B cell (primary cell): ENCODE data around the gene AGAP1. TPM values are rescaled to one million over a fixed set of nuclear protein-coding genes. Genes with fewer than 3 reads are reported as not detected.

Experiments used
- ATAC-seq: fragments of 200-7000 bp; cut with Tn5 transposase; one replicate; pipeline ENCODE4 v1.10.0; 2021; ENCODE audit warnings: low read depth, mild to moderate bottlenecking, moderate number of reproducible peaks, moderate library complexity
- CTCF ChIA-PET: fragments of 350-600 bp; sonication (Branson Sonifier 250); formaldehyde crosslinking; loops from one replicate; lab custom pipeline; 2021; ENCODE audit warnings: antibody characterized with exemption, inconsistent platforms; lab: Charles Lee
- POLR2A ChIA-PET: fragments of 350-600 bp; sonication (Branson Sonifier 250); formaldehyde crosslinking; loops from one replicate; lab custom pipeline; 2021; ENCODE audit warnings: antibody characterized with exemption; lab: Charles Lee
- DNase-seq: peaks from one replicate; pipeline ENCODE4 v3.0.0; 2013
- H2AFZ ChIP-seq: 2 replicates; pipeline ENCODE4 v1.6.1; 2012; ENCODE audit warnings: mild to moderate bottlenecking, low read depth, low read length; ENCODE audit not compliant: insufficient read depth, poor library complexity, severe bottlenecking
- H3K27ac ChIP-seq, 2 donors: 1 replicate in 1 of 2; 2 replicates in 1 of 2; pipeline ENCODE4 v1.5.1; 2012 to 2013; ENCODE audit warnings: low read length in 2 of 2, mild to moderate bottlenecking in 2 of 2, moderate library complexity in 1 of 2
- H3K27me3 ChIP-seq, 4 experiments: fragments of 200-600 bp in 1 of 4; sonication (generic) in 1 of 4; replicated peaks in 1 of 4; 1 replicate in 2 of 4; 2 replicates in 2 of 4; pipeline versions ENCODE4 v1.6.1 to v1.7.0; 2013 to 2016; ENCODE audit warnings: low read length in 3 of 4, mild to moderate bottlenecking in 2 of 4, mixed read lengths in 1 of 4, moderate library complexity in 1 of 4; ENCODE audit not compliant: insufficient read depth in 4 of 4, control insufficient read depth in 3 of 4; ENCODE audit errors: control extremely low read depth in 1 of 4
- H3K36me3 ChIP-seq, 2 experiments: replicated peaks in 1 of 2; 1 replicate in 1 of 2; 2 replicates in 1 of 2; pipeline versions ENCODE4 v1.6.1 to v1.7.1; 2013; ENCODE audit warnings: low read length in 1 of 2; ENCODE audit not compliant: insufficient read depth in 2 of 2, control insufficient read depth in 1 of 2; ENCODE audit errors: control extremely low read depth in 1 of 2, extremely low read depth in 1 of 2
- H3K4me1 ChIP-seq, 2 donors: fragments of 200-600 bp in 1 of 2; sonication (generic) in 1 of 2; 1 replicate in 1 of 2; 2 replicates in 1 of 2; pipeline versions ENCODE4 v1.5.1 to v1.6.1; 2013 to 2017; ENCODE audit warnings: low read length in 2 of 2; ENCODE audit not compliant: control insufficient read depth in 2 of 2, insufficient read depth in 2 of 2
- H3K4me2 ChIP-seq: replicated peaks from 2 replicates; pipeline ENCODE3; 2012; ENCODE audit warnings: mild to moderate bottlenecking, low read depth, low read length; ENCODE audit not compliant: poor library complexity, severe bottlenecking
- H3K4me3 ChIP-seq, 5 experiments: fragments of 200-600 bp in 1 of 5; sonication (generic) in 1 of 5; 1 replicate in 3 of 5; 2 replicates in 2 of 5; pipeline versions ENCODE4 v1.5.1 to v1.7.0; 2011 to 2016; ENCODE audit warnings: low read length in 4 of 5, mild to moderate bottlenecking in 4 of 5, low read depth in 2 of 5, control low read depth in 1 of 5, moderate library complexity in 1 of 5; ENCODE audit not compliant: insufficient read depth in 1 of 5; ENCODE audit errors: control extremely low read depth in 1 of 5, extremely low read depth in 1 of 5
- H3K79me2 ChIP-seq: fragments of 200-600 bp; sonication (generic); one replicate; pipeline ENCODE4 v1.6.0; 2016; ENCODE audit warnings: low read length; ENCODE audit not compliant: control insufficient read depth, insufficient read depth
- H3K9ac ChIP-seq: fragments of 200-600 bp; sonication (generic); 2 replicates; pipeline ENCODE4 v1.6.1; 2017; ENCODE audit warnings: mild to moderate bottlenecking, low read length, moderate library complexity
- H3K9me3 ChIP-seq, 3 donors: one replicate each; pipeline versions ENCODE4 v1.6.1 to v1.7.1; 2013; ENCODE audit warnings: low read length in 2 of 3; ENCODE audit not compliant: control insufficient read depth in 2 of 3, insufficient read depth in 1 of 3; ENCODE audit errors: control extremely low read depth in 1 of 3
- H4K20me1 ChIP-seq: 2 replicates; pipeline ENCODE4 v1.6.0; 2012; ENCODE audit warnings: mild to moderate bottlenecking, low read length; ENCODE audit not compliant: insufficient read depth, control insufficient read depth, poor library complexity, severe bottlenecking
- H3K27ac Mint-ChIP-seq: one replicate; pipeline ENCODE4 v1.8.0; 2021; ENCODE audit warnings: mixed read lengths
- H3K27me3 Mint-ChIP-seq: one replicate; pipeline ENCODE4 v1.8.0; 2021; ENCODE audit warnings: mixed read lengths
- H3K4me1 Mint-ChIP-seq: one replicate; pipeline ENCODE4 v1.8.0; 2021; ENCODE audit warnings: mixed read lengths
- H3K4me3 Mint-ChIP-seq: one replicate; pipeline ENCODE4 v1.8.0; 2021; ENCODE audit warnings: mixed read lengths
- H3K9me3 Mint-ChIP-seq: one replicate; pipeline ENCODE4 v1.8.0; 2022; ENCODE audit warnings: mixed read lengths; ENCODE audit not compliant: insufficient read depth
- CTCF ChIP-seq: fragments of 200-600 bp; IDR thresholded peaks from one replicate; pipeline ENCODE4 v1.8.0; 2022; ENCODE audit warnings: antibody characterized with exemption, mild to moderate bottlenecking
- EZH2 ChIP-seq: IDR thresholded peaks from 2 replicates; pipeline ENCODE4 v1.6.1; 2012; ENCODE audit warnings: borderline replicate concordance, low read depth, mild to moderate bottlenecking, moderate library complexity, low read length; ENCODE audit not compliant: insufficient read depth, poor library complexity, severe bottlenecking
- WGBS: methylation state at CpG from one replicate; pipeline ENCODE4 v1.1.5; 2013; ENCODE audit warnings: missing lambda C conversion rate; ENCODE audit not compliant: insufficient coverage; 5-methylcytosine and 5-hydroxymethylcytosine counted together
- intact Hi-C: fragments of 100-400 bp; cut with micrococcal nuclease; formaldehyde crosslinking; loops from one replicate; pipeline ENCODE4 v1.10.0; 2022
- polyA plus RNA-seq: library from polyadenylated mRNA; depleted of rRNA; stranded (reverse); fragments of >200 nt; gene quantifications from 2 replicates; pipeline ENCODE4 v1.2.3, GENCODE V29; 2012
- total RNA-seq, 2 donors: library from RNA; stranded (reverse); fragments of 120-200 nt in 1 of 2; gene quantifications; 1 replicate in 1 of 2; 2 replicates in 1 of 2; pipeline versions ENCODE4 v1.2.3 to v1.2.4, GENCODE V29; 2013 to 2022

AGAP1 gene
- total and polyA plus RNA-seq, 2 donors (not counting 1 experiment from before 2014, with no cell fraction given): 0.01 TPM; not detected in 1

GRCh38 chr2:235603659-235604058 lies 109.8 kb downstream of the AGAP1 start:
- POLR2A ChIA-PET: no interaction called here
- Mint-ChIP-seq H3K9me3 (peaks cover 4% of the 10 kb centered on the region), H3K4me1 (no peaks in the 10 kb centered on the region), H3K27ac (no peak overlapping the region), H3K4me3 (no peak overlapping the region), H3K27me3 (peaks cover 9% of the 10 kb centered on the region)
- Histone ChIP-seq H3K27ac (no peak overlapping the region), H3K9ac (no peak overlapping the region), H3K36me3 (no peaks in the 10 kb centered on the region), H2AFZ (no peak overlapping the region), H4K20me1 (no peaks in the 10 kb centered on the region), H3K4me1 (no peaks in the 10 kb centered on the region), H3K27me3 (no peaks in the 10 kb centered on the region), H3K79me2 (no peaks in the 10 kb centered on the region), H3K4me3 (no peak overlapping the region), H3K9me3 (peaks cover 0 to 27% (median 0%) of the 10 kb centered on the region in 3 donors), H3K4me2 (no peak overlapping the region)
- 87% methylated on average over 7 of the region's 8 CpGs for WGBS
- ATAC-seq: no peak
- TF ChIP-seq EZH2: no peak
- no peak for TF ChIP-seq CTCF
- intact Hi-C loops: no loop called here
- no peak for DNase-seq
- CTCF ChIA-PET: no interaction called here

- Histone ChIP-seq H3K27me3 (no peaks in the 10 kb centered on the region), H4K20me1 (no peaks in the 10 kb centered on the region), H3K4me3 (no peak overlapping the region), H3K36me3 (no peaks in the 10 kb centered on the region), H3K27ac (no peak overlapping the region), H3K79me2 (no peaks in the 10 kb centered on the region), H2AFZ (no peak overlapping the region), H3K9ac (no peak overlapping the region), H3K9me3 (peaks cover 0 to 25% (median 0%) of the 10 kb centered on the region in 3 donors), H3K4me2 (no peak overlapping the region), H3K4me1 (no peaks in the 10 kb centered on the region)
- ChIA-PET POLR2A (no interaction called here), CTCF (no interaction called here)
- Mint-ChIP-seq H3K27me3 (peaks cover 9% of the 10 kb centered on the region), H3K4me3 (no peak overlapping the region), H3K4me1 (no peaks in the 10 kb centered on the region), H3K27ac (no peak overlapping the region), H3K9me3 (peaks cover 6% of the 10 kb centered on the region)
- intact Hi-C loops: no loop called here
- ATAC-seq (no peak), DNase-seq (no peak)
- 68% methylated on average over 18 of the region's 22 CpGs for WGBS
- no peak for TF ChIP-seq EZH2
- no peak for TF ChIP-seq CTCF
Observed at GRCh38 chr2:235605312-235606003, 111.6 kb downstream of the AGAP1 start.
